ENCODE data around the gene GFRA4.

The GFRA4 gene

DNA sequence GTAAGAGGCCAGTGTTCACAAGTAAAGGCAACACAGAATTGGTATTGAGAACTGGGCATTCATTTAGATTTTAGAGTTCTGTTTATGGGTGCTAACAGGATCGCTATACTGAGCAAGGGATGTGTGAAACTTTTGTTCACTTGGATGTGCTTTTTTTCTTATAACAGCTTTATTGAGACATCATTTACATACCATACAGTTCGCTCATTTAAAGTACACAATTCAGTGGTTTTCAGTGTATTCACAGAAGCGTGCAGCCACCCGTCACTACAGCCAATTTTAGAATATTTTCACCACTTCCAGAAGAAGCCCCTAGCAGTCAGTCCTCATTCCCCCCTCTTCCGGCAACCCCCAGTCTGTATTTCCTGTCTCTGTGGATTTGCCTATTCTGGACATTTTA is 48.7 kb downstream of the GFRA4 start:
- peak overlapping the region; percentile 96 for H3K27ac ChIP-seq

DNA sequence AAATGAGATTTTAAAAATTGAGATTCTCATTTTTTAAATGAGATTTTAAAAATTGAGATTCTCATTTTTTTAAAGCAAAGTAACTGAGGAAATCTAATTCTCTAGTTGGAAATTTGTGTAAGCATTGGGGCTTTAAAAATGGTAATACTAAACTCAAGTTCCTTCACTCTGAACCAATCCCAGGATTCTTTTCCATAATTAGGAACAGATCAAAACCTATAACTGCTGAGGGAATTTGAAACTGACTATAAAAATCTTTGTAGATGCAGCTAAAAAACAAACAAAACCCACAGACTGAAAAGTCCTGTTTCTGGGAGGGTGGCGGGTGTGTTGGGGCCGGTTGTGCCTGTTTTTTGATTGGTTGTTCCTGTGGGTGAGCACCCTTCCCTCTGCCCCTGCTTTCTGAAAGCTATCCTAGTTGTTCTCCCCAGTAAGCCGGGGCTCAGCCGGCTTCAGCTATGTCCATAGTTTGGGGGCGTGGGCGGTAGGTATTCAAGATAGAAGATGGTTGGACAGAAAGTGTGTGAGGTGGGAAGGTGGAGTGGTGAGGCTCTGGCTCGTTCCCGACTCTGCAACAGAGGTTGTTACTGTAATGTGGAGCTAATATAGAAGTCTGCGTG is 49.3 kb downstream of the GFRA4 start:
- no peaks in the 10 kb centered on the region for H3K9me3 ChIP-seq (ENCODE audit: low read depth, low read length)
- DNase-seq (ENCODE audit: low read depth, low spot score): peak; percentile 34
- H3K36me3 ChIP-seq (ENCODE audit: insufficient read depth, low read length): no peaks in the 10 kb centered on the region
- peak overlapping the region; percentile 70 for H3K9ac ChIP-seq (ENCODE audit: insufficient read length)
- no peak for TF ChIP-seq FOXP2 (optimal IDR thresholded peaks at IDR 0.05; ENCODE audit: control extremely low read depth, extremely low read length, insufficient read depth)
- TF ChIP-seq POLR2AphosphoS5 (IDR thresholded peaks at IDR 0.05; ENCODE audit: borderline replicate concordance, low read depth, low read length): no peak
- TF ChIP-seq EZH2 (IDR thresholded peaks at IDR 0.05): no peak
- peak overlapping the region; percentile 96 for H3K27ac ChIP-seq
- H3K4me3 ChIP-seq: peak overlapping the region; percentile 77

More for the DNA sequence above, 48.7 kb downstream of the GFRA4 start:
- Histone ChIP-seq H3K4me3 (peak overlapping the region; percentile 77), H3K9ac (ENCODE audit: insufficient read length) (peak overlapping the region; percentile 70), H3K36me3 (ENCODE audit: insufficient read depth, low read length) (no peaks in the 10 kb centered on the region), H3K9me3 (ENCODE audit: low read depth, low read length) (no peaks in the 10 kb centered on the region)
- no peak for DNase-seq (ENCODE audit: low read depth, low spot score)
- TF ChIP-seq EZH2 (IDR thresholded peaks at IDR 0.05) (no peak), POLR2AphosphoS5 (IDR thresholded peaks at IDR 0.05; ENCODE audit: borderline replicate concordance, low read depth, low read length) (no peak), FOXP2 (optimal IDR thresholded peaks at IDR 0.05; ENCODE audit: control extremely low read depth, extremely low read length, insufficient read depth) (no peak)

- no peaks in the 10 kb centered on the region for H3K9me3 ChIP-seq (ENCODE audit: low read depth, low read length)
- TF ChIP-seq FOXP2 (optimal IDR thresholded peaks at IDR 0.05; ENCODE audit: control extremely low read depth, extremely low read length, insufficient read depth) (no peak), POLR2AphosphoS5 (IDR thresholded peaks at IDR 0.05; ENCODE audit: borderline replicate concordance, low read depth, low read length) (no peak), EZH2 (IDR thresholded peaks at IDR 0.05) (no peak)
- H3K4me3 ChIP-seq: peak overlapping the region; percentile 56
- H3K27ac ChIP-seq: peak overlapping the region; percentile 96
- H3K36me3 ChIP-seq (ENCODE audit: insufficient read depth, low read length): no peaks in the 10 kb centered on the region
- no peak for DNase-seq (ENCODE audit: low read depth, low spot score)
- H3K9ac ChIP-seq (ENCODE audit: insufficient read length): peak overlapping the region; percentile 27
Observed at GRCh38 chr20:3612795-3613572, 50.2 kb downstream of the GFRA4 start.

GRCh38 chr20:3611901-3612300 is 51.3 kb downstream of the GFRA4 start:
- Histone ChIP-seq H3K4me3 (no peak overlapping the region), H3K36me3 (ENCODE audit: insufficient read depth, low read length) (no peaks in the 10 kb centered on the region), H3K9me3 (ENCODE audit: low read depth, low read length) (no peaks in the 10 kb centered on the region), H3K9ac (ENCODE audit: insufficient read length) (no peak overlapping the region), H3K27ac (peak overlapping the region; percentile 96; the same call in 1 of the 2 replicates)
- DNase-seq (ENCODE audit: low read depth, low spot score): no peak
- TF ChIP-seq POLR2AphosphoS5 (IDR thresholded peaks at IDR 0.05; ENCODE audit: borderline replicate concordance, low read depth, low read length): no peak
- TF ChIP-seq EZH2 (IDR thresholded peaks at IDR 0.05): no peak
- no peak for TF ChIP-seq FOXP2 (optimal IDR thresholded peaks at IDR 0.05; ENCODE audit: control extremely low read depth, extremely low read length, insufficient read depth)

Data from SK-N-MC (cell line).